ENCODE measurements around the gene FCHSD2. TPM values are rescaled to one million over a fixed set of nuclear protein-coding genes. Genes with fewer than 3 reads are reported as not detected.

FCHSD2 gene
- total RNA-seq, 4 donors from 2014 or later = 17.0 to 40.0 (median 27.0) TPM

DNA sequence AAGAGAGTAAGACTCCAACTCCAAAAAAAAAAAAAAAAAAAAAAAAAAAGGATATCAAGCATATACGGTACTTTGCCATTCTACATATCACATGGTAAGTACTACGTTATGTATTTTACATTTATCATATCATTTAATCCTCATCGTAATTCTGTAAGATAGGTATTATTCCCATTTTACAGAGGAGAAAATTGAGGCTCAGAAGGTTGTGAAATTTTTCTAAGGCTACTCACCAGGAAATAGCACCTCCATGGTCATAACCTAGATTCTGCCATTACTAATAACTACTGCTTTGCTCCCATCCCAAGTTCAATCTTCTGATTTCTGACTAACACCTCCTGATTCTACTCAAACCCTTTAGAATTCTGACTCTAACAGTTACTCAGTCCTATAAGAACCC lies 138.0 kb downstream of the FCHSD2 start:
- H3K27ac ChIP-seq = no peak overlapping the region
- no peaks in the 10 kb centered on the region for H3K27me3 ChIP-seq
- H3K9me3 ChIP-seq = peaks cover 0 to 3% (median 0%) of the 10 kb centered on the region in 3 donors
- ATAC-seq = no peak
- peaks cover 0 to 4% of the 10 kb centered on the region in 2 donors for H3K36me3 ChIP-seq
- WGBS, 2 donors (ENCODE audit: low coverage in 1 of 2) = 93 to 94% methylated on average over 3 of the region's 3 CpGs
- no peak overlapping the region for H3K4me3 ChIP-seq
- peaks cover 0 to 12% (median 0%) of the 10 kb centered on the region in 3 donors for H3K4me1 ChIP-seq
- no peak for TF ChIP-seq POLR2A (IDR thresholded peaks at IDR 0.05)
- TF ChIP-seq, protein P1, sequence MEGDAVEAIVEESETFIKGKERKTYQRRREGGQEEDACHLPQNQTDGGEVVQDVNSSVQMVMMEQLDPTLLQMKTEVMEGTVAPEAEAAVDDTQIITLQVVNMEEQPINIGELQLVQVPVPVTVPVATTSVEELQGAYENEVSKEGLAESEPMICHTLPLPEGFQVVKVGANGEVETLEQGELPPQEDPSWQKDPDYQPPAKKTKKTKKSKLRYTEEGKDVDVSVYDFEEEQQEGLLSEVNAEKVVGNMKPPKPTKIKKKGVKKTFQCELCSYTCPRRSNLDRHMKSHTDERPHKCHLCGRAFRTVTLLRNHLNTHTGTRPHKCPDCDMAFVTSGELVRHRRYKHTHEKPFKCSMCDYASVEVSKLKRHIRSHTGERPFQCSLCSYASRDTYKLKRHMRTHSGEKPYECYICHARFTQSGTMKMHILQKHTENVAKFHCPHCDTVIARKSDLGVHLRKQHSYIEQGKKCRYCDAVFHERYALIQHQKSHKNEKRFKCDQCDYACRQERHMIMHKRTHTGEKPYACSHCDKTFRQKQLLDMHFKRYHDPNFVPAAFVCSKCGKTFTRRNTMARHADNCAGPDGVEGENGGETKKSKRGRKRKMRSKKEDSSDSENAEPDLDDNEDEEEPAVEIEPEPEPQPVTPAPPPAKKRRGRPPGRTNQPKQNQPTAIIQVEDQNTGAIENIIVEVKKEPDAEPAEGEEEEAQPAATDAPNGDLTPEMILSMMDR (IDR thresholded peaks at IDR 0.05) = no peak

DNA sequence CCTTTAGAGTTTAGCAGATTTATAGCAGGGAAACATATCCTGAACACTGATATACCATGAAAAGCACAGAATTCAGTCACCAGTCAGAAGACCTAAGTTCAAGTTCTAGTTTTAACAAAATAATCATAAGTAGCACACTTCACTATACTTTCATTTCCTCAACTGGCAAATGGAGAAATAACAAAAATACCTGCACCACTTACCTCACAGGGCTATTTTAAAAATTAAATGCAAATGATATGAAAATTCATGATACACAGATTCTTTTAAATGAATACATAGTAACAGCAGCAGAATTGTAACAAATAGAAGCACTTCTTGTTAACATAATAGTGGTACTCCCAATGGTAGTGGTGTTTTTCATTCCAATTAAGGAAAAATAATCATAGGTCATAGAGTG lies 139.0 kb downstream of the FCHSD2 start:
- Histone ChIP-seq H3K9me3 (no peaks in the 10 kb centered on the region), H3K4me3 (no peak overlapping the region), H3K36me3 (peaks cover 0 to 2% of the 10 kb centered on the region in 2 donors), H3K4me1 (peaks cover 0 to 12% (median 0%) of the 10 kb centered on the region in 3 donors), H3K27me3 (no peaks in the 10 kb centered on the region), H3K27ac (no peak overlapping the region)
- TF ChIP-seq EP300 (IDR thresholded peaks at IDR 0.05) (no peak), POLR2AphosphoS5 (IDR thresholded peaks at IDR 0.05) (no peak), POLR2A (IDR thresholded peaks at IDR 0.05) (no peak)
- TF ChIP-seq, protein P1 (IDR thresholded peaks at IDR 0.05) = no peak
- no peak for ATAC-seq

DNA sequence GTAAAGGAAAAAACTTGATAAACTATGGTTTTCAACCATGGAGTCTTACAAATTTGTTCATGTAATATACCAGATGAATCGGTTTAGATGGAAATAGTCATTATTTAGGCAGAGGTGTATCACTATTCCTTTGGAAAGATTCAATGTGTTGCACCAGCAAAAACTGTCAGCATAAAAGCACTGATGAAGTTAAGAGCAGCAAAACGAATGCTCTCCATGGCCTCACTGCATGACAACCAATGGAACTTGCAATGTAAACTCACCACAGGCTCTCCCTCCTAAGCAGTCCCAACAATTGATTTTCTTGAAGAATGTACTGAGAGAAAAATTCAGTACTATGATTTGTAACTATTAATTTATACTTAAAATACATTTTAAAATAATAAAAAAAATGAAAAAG lies 139.9 kb downstream of the FCHSD2 start:
- TF ChIP-seq POLR2A (IDR thresholded peaks at IDR 0.05) = no peak
- TF ChIP-seq, protein P1 (IDR thresholded peaks at IDR 0.05) = no peak
- no peak for TF ChIP-seq POLR2AphosphoS5 (IDR thresholded peaks at IDR 0.05)
- no peak for TF ChIP-seq EP300 (IDR thresholded peaks at IDR 0.05)
- peaks cover 0 to 12% (median 0%) of the 10 kb centered on the region in 3 donors for H3K4me1 ChIP-seq
- no peak for ATAC-seq
- H3K27ac ChIP-seq = no peak overlapping the region
- H3K36me3 ChIP-seq = no peaks in the 10 kb centered on the region
- no peaks in the 10 kb centered on the region for H3K27me3 ChIP-seq
- 45 to 54% methylated on average over 2 of the region's 2 CpGs for WGBS, 2 donors (ENCODE audit: low coverage in 1 of 2)
- no peak overlapping the region for H3K4me3 ChIP-seq
- no peaks in the 10 kb centered on the region for H3K9me3 ChIP-seq

DNA sequence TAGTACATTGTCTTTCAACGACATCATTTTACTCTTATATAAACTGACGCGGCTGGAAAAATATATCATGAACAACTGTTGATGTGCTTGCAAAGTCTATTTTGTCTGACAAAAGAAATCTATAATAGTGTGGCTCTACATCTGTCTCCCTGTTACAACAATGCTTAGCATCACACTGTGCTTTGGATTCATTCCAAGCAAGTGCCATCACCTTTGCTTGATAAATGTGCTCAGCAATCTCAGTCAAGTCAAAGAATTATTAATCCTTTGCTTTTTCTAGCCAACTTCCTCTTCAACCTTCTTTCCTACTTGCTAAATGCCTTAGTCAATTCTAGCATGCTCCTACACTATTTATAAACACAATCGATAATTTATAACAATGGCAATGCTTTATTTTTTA lies 140.5 kb downstream of the FCHSD2 start:
- H3K27ac ChIP-seq = no peak overlapping the region
- H3K9me3 ChIP-seq = no peaks in the 10 kb centered on the region
- 25 to 42% methylated on average over 4 of the region's 4 CpGs for WGBS, 2 donors (ENCODE audit: low coverage in 1 of 2)
- TF ChIP-seq POLR2A (IDR thresholded peaks at IDR 0.05) = no peak
- TF ChIP-seq, protein P1 (IDR thresholded peaks at IDR 0.05) = no peak
- no peak for TF ChIP-seq EP300 (IDR thresholded peaks at IDR 0.05)
- TF ChIP-seq POLR2AphosphoS5 (IDR thresholded peaks at IDR 0.05) = no peak
- H3K4me3 ChIP-seq = no peak overlapping the region
- no peaks in the 10 kb centered on the region for H3K27me3 ChIP-seq
- H3K4me1 ChIP-seq = peaks cover 0 to 17% (median 0%) of the 10 kb centered on the region in 3 donors
- no peaks in the 10 kb centered on the region for H3K36me3 ChIP-seq
- no peak for ATAC-seq

GRCh38 chr11:72998676-72999075 lies 143.4 kb downstream of the FCHSD2 start:
- no peak for ATAC-seq
- no peak overlapping the region for H3K27ac ChIP-seq
- H3K27me3 ChIP-seq = no peaks in the 10 kb centered on the region
- no peak overlapping the region for H3K4me3 ChIP-seq
- H3K4me1 ChIP-seq = peaks cover 0 to 23% (median 0%) of the 10 kb centered on the region in 3 donors
- no peaks in the 10 kb centered on the region for H3K9me3 ChIP-seq
- TF ChIP-seq POLR2AphosphoS5 (IDR thresholded peaks at IDR 0.05) = no peak
- no peak for TF ChIP-seq EP300 (IDR thresholded peaks at IDR 0.05)
- TF ChIP-seq POLR2A (IDR thresholded peaks at IDR 0.05) = no peak
- TF ChIP-seq, protein P1 (IDR thresholded peaks at IDR 0.05) = no peak
- no peaks in the 10 kb centered on the region for H3K36me3 ChIP-seq

Measured in gastroesophageal sphincter (tissue), 4 donors.